Gastroesophageal sphincter (tissue), 3 donors: ENCODE results near the gene PITX1.

Experiments used
- EP300 ChIP-seq: sonication (generic); formaldehyde crosslinking; IDR thresholded peaks from one replicate; pipeline ENCODE4 v1.6.1; 2017; ENCODE audit warnings: antibody characterized with exemption, mild to moderate bottlenecking
- POLR2A ChIP-seq, 2 donors: fragments of 450-650 bp; IDR thresholded peaks; one replicate each; pipeline ENCODE4 v1.6.1; 2017; ENCODE audit warnings: antibody characterized with exemption in 2 of 2, mild to moderate bottlenecking in 2 of 2, moderate library complexity in 1 of 2
- POLR2AphosphoS5 ChIP-seq: sonication (generic); formaldehyde crosslinking; IDR thresholded peaks from one replicate; pipeline ENCODE4 v1.6.1; 2017; ENCODE audit warnings: antibody characterized with exemption
- TF ChIP-seq, protein P1 (sequence below), 4 experiments: fragments of 200-600 bp in 2 of 4; fragments of 450-650 bp in 2 of 4; sonication (generic) in 1 of 4; IDR thresholded peaks; one replicate each; pipeline ENCODE4 v1.5.1; 2017 to 2019; ENCODE audit warnings: antibody characterized with exemption in 4 of 4, mild to moderate bottlenecking in 2 of 4, moderate library complexity in 2 of 4

- TF ChIP-seq EP300, result no peak
- TF ChIP-seq, protein P1, sequence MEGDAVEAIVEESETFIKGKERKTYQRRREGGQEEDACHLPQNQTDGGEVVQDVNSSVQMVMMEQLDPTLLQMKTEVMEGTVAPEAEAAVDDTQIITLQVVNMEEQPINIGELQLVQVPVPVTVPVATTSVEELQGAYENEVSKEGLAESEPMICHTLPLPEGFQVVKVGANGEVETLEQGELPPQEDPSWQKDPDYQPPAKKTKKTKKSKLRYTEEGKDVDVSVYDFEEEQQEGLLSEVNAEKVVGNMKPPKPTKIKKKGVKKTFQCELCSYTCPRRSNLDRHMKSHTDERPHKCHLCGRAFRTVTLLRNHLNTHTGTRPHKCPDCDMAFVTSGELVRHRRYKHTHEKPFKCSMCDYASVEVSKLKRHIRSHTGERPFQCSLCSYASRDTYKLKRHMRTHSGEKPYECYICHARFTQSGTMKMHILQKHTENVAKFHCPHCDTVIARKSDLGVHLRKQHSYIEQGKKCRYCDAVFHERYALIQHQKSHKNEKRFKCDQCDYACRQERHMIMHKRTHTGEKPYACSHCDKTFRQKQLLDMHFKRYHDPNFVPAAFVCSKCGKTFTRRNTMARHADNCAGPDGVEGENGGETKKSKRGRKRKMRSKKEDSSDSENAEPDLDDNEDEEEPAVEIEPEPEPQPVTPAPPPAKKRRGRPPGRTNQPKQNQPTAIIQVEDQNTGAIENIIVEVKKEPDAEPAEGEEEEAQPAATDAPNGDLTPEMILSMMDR (IDR thresholded peaks at IDR 0.05), result no peak
- no peak for TF ChIP-seq POLR2AphosphoS5
- TF ChIP-seq POLR2A (IDR thresholded peaks at IDR 0.05), result no peak
Measured at GRCh38 chr5:135041726-135042125, 7.7 kb upstream of the PITX1 start.
